K562 (cell line): ENCODE measurements around the gene LHB. TPM values are rescaled to one million over a fixed set of nuclear protein-coding genes. Genes with fewer than 3 reads are reported as not detected.

Source experiments
- CEBPZ ChIP-seq: fragments of 150-350 bp; IDR thresholded peaks from 2 replicates; pipeline ENCODE4 v1.6.1; 2014; ENCODE audit warnings: low read depth, mild to moderate bottlenecking, low read length, borderline replicate concordance
- FIP1L1 ChIP-seq: fragments of 200-400 bp; formaldehyde crosslinking; IDR thresholded peaks from 2 replicates; pipeline ENCODE4 v1.6.1; 2018; ENCODE audit warnings: mild to moderate bottlenecking, low read depth, low read length; ENCODE audit not compliant: poor library complexity, severe bottlenecking
- JUN ChIP-seq, 2 experiments: sonication (generic) in 1 of 2; formaldehyde crosslinking in 1 of 2; IDR thresholded peaks; 2 replicates each; pipeline versions ENCODE4 v1.6.1 to v1.8.0; 2012 to 2022; ENCODE audit warnings: borderline replicate concordance in 2 of 2, mild to moderate bottlenecking in 2 of 2, improper control_type of control experiment in 1 of 2, low read depth in 1 of 2, low read length in 1 of 2, missing genetic modification reagents in 1 of 2
- MAZ ChIP-seq, 2 experiments: fragments of 450-650 bp in 1 of 2; sonication (generic) in 1 of 2; formaldehyde crosslinking; IDR thresholded peaks in 1 of 2; conservative IDR thresholded peaks in 1 of 2; 2 replicates each; pipeline versions ENCODE4 v1.4.0 to v1.5.0; 2020; ENCODE audit warnings: mild to moderate bottlenecking in 1 of 2, missing genetic modification reagents in 1 of 2
- MGA ChIP-seq: fragments of 450-650 bp; IDR thresholded peaks from 2 replicates; pipeline ENCODE4 v1.6.1; 2016; ENCODE audit warnings: mild to moderate bottlenecking, moderate library complexity
- NELFE ChIP-seq: IDR thresholded peaks from 2 replicates; pipeline ENCODE4 v1.6.1; 2011; ENCODE audit warnings: mild to moderate bottlenecking; ENCODE audit not compliant: insufficient read depth, insufficient read length
- SFPQ ChIP-seq: fragments of 200-400 bp; formaldehyde crosslinking; IDR thresholded peaks from 2 replicates; pipeline ENCODE4 v1.6.1; 2017; ENCODE audit warnings: mild to moderate bottlenecking, low read depth, low read length, moderate library complexity
- polyA plus RNA-seq, 8 experiments: library from polyadenylated mRNA; depleted of rRNA in 4 of 8; stranded (reverse) in 5 of 8; unstranded in 3 of 8; fragments of >200 nt; fragmentation: Nextera tagmentation in 2 of 8; fragmentation: Illumina TruSeq in 1 of 8; extraction: Ambion mirVana in 2 of 8; extraction: Trizol in 1 of 8; gene quantifications; 2 replicates each; pipeline versions ENCODE4 v1.2.1 to v1.2.3, GENCODE V29; 2011 to 2014; ENCODE audit warnings: inconsistent platforms in 1 of 8, missing spikeins in 1 of 8
- total RNA-seq, 7 experiments: library from RNA; depleted of rRNA in 6 of 7; stranded (reverse); fragments of >200 nt in 6 of 7; fragmentation: Illumina TruSeq in 2 of 7; extraction: Trizol in 2 of 7; gene quantifications; 2 replicates each; pipeline versions ENCODE4 v1.2.1 to v1.2.3, GENCODE V29; 2011 to 2021; ENCODE audit warnings: low replicate concordance in 1 of 7

Gene LHB
- total and polyA plus RNA-seq, 9 of the 15 experiments (the other 6 are each of a cell fraction or from before 2014, with no cell fraction given): 0.54 TPM; not detected in 8

GRCh38 chr19:49056101-49056901 is 39.4 kb upstream of the LHB start (continued):
- TF ChIP-seq JUN (IDR thresholded peaks at IDR 0.05; ENCODE audit: borderline replicate concordance, low read depth, low read length): no peak
- TF ChIP-seq JUN (CRISPR knock-in tag; IDR thresholded peaks at IDR 0.05; ENCODE audit: borderline replicate concordance): no peak
- no peak; the same call in 1 of the 2 replicates for TF ChIP-seq MGA
- TF ChIP-seq NELFE: no peak
- no peak for TF ChIP-seq CEBPZ
- TF ChIP-seq SFPQ: no peak
- peak; percentile 56 to 71; a peak in 3 of 4 replicates for TF ChIP-seq MAZ (CRISPR knock-in tag; conservative IDR thresholded peaks at IDR 0.05 in 1 of 2, IDR thresholded peaks at IDR 0.05 in 1 of 2)
- TF ChIP-seq FIP1L1: no peak
